GM18499 (cell line): Measurements from ENCODE around the gene PALMD.

Source experiments
- ATAC-seq: cut with Tn5 transposase; IDR thresholded peaks from one replicate; pipeline ENCODE4 v1.9.1; 2021; ENCODE audit warnings: moderate number of reproducible peaks; ENCODE audit not compliant: insufficient read depth, unreplicated experiment

Gene PALMD

DNA sequence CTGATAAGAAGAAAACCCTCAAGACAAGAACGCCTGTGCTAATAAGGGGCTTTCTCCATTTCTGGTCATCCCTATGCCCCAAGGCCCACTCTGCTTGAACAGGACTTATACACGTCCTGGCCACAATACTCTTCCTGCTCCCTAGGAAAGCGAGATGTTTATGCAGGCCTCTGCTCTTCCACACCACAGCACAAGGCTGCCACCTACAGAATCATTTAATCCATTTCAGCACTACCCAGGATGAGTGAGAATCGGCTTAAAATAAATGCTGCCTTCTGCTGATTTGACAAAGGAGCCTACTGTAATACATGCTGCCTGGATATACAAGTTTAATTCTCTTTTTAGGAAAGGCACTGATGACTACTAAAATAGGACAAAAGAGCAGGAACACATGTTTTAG lies 91.1 kb downstream of the PALMD start:
- ATAC-seq: no peak

- ATAC-seq: no peak
Observed at GRCh38 chr1:99738858-99739465, 93.0 kb downstream of the PALMD start.

DNA sequence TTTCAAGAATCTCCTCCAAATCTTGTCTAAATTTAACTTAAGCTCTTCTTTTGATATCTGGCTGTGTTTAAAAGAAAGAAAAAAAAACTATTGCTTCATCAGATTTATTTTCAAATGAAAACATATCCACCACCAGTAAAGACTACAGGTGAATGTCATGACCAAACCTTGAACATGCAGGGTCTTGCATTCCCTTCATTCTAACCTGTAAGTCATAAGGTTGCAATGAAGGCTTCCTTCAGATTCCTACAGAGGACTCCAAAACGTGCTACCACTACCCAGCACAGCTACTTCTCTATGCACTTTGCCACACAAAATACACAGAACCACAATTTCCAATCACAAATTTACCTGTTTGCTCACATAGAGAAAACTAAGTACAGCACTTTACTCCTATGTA lies 94.2 kb downstream of the PALMD start:
- no peak for ATAC-seq
